Fibroblast of lung (primary cell): Measurements from ENCODE around the gene NUP93. TPM values are rescaled to one million over a fixed set of nuclear protein-coding genes. Genes with fewer than 3 reads are reported as not detected.
A peak's percentile ranks its signal among the peaks of the same experiment; 100 is the strongest.
"Not testable (repeated sequence)": the region's sequence is repeated elsewhere in the genome, so short reads cannot be mapped to it uniquely, and the experiment has no call there.

ENCODE experiments used
- DNase-seq, 2 donors: peaks; one replicate each; pipeline versions ENCODE4 v3.0.0 to v3.0.0-alpha.2; 2010; ENCODE audit warnings: low read depth in 2 of 2
- H2AFZ ChIP-seq: 2 replicates; pipeline ENCODE4 v1.5.1; 2012; ENCODE audit warnings: low read length, control low read depth, inconsistent platforms
- H3K27ac ChIP-seq: 2 replicates; pipeline ENCODE4 v1.5.1; 2011; ENCODE audit warnings: low read length, control low read depth; ENCODE audit not compliant: insufficient read depth
- H3K27me3 ChIP-seq: 2 replicates; pipeline ENCODE4 v1.5.1; 2011; ENCODE audit warnings: mild to moderate bottlenecking, low read length; ENCODE audit not compliant: control insufficient read depth, insufficient read depth
- H3K36me3 ChIP-seq: 2 replicates; pipeline ENCODE4 v1.5.1; 2011; ENCODE audit warnings: low read length; ENCODE audit not compliant: control insufficient read depth, insufficient read depth
- H3K4me1 ChIP-seq: 2 replicates; pipeline ENCODE4 v1.5.1; 2011; ENCODE audit warnings: low read length; ENCODE audit not compliant: control insufficient read depth, insufficient read depth; ENCODE audit errors: extremely low read depth
- H3K4me2 ChIP-seq: 2 replicates; pipeline ENCODE4 v1.5.1; 2011; ENCODE audit warnings: low read length, control low read depth; ENCODE audit not compliant: insufficient read depth; ENCODE audit errors: extremely low read depth
- H3K4me3 ChIP-seq, 4 experiments: fragments of 200-600 bp in 1 of 4; sonication (generic) in 1 of 4; replicated peaks in 1 of 4; 2 replicates each; pipeline ENCODE4 v1.5.1; 2011 to 2016; ENCODE audit warnings: low read length in 4 of 4, low read depth in 3 of 4, mild to moderate bottlenecking in 3 of 4, control low read depth in 2 of 4, inconsistent platforms in 1 of 4, mixed read lengths in 1 of 4; ENCODE audit not compliant: insufficient read depth in 1 of 4; ENCODE audit errors: control extremely low read depth in 1 of 4
- H3K79me2 ChIP-seq: 2 replicates; pipeline ENCODE4 v1.5.1; 2012; ENCODE audit warnings: mild to moderate bottlenecking, low read length, inconsistent platforms; ENCODE audit not compliant: control insufficient read depth, insufficient read depth
- H3K9ac ChIP-seq: 2 replicates; pipeline ENCODE4 v1.5.1; 2011; ENCODE audit warnings: mild to moderate bottlenecking, low read length, control low read depth; ENCODE audit not compliant: insufficient read depth
- H3K9me3 ChIP-seq: 2 replicates; pipeline ENCODE4 v1.5.1; 2012; ENCODE audit warnings: low read depth, low read length; ENCODE audit not compliant: control insufficient read depth, insufficient read depth
- H4K20me1 ChIP-seq: 2 replicates; pipeline ENCODE4 v1.5.1; 2011; ENCODE audit warnings: low read length; ENCODE audit not compliant: control insufficient read depth, insufficient read depth; ENCODE audit errors: extremely low read depth
- CTCF ChIP-seq, 2 donors: IDR thresholded peaks in 1 of 2; conservative IDR thresholded peaks in 1 of 2; 1 replicate in 1 of 2; 2 replicates in 1 of 2; pipeline ENCODE4 v1.5.1; 2011 to 2012; ENCODE audit warnings: low read length in 2 of 2, control low read depth in 1 of 2, inconsistent platforms in 1 of 2, low read depth in 1 of 2, mild to moderate bottlenecking in 1 of 2
- EZH2 ChIP-seq: IDR thresholded peaks from 2 replicates; pipeline ENCODE4 v1.5.1; 2012; ENCODE audit warnings: low read length, control low read depth, mild to moderate bottlenecking; ENCODE audit errors: missing control alignments
- polyA plus RNA-seq, 2 donors: library from polyadenylated mRNA; depleted of rRNA in 1 of 2; stranded (reverse) in 1 of 2; unstranded in 1 of 2; fragments of >200 nt; gene quantifications; 2 replicates each; pipeline ENCODE4 v1.2.1, GENCODE V29; 2011 to 2012; ENCODE audit warnings: missing spikeins in 1 of 2
- total RNA-seq: library from RNA; depleted of rRNA; stranded (reverse); fragments of >200 nt; gene quantifications from 2 replicates; pipeline ENCODE4 v1.2.1, GENCODE V29; 2014

NUP93 gene
- total and polyA plus RNA-seq, 2 donors (not counting 1 experiment from before 2014, with no cell fraction given), result 37.6 to 42.9 TPM

GRCh38 chr16:56801762-56802161, 71.8 kb downstream of the NUP93 start:
- no peaks in the 10 kb centered on the region for H3K27me3 ChIP-seq
- H3K9me3 ChIP-seq, result no peaks in the 10 kb centered on the region
- no peak overlapping the region for H3K4me2 ChIP-seq
- no peaks in the 10 kb centered on the region for H3K4me1 ChIP-seq
- no peaks in the 10 kb centered on the region for H3K79me2 ChIP-seq
- no peak overlapping the region for H3K4me3 ChIP-seq
- no peak overlapping the region for H3K27ac ChIP-seq
- no peak overlapping the region for H3K9ac ChIP-seq
- H2AFZ ChIP-seq, result no peak overlapping the region
- DNase-seq, result no peak
- no peak for TF ChIP-seq EZH2
- no peak for TF ChIP-seq CTCF (conservative IDR thresholded peaks at IDR 0.05 in 1 of 2, IDR thresholded peaks at IDR 0.05 in 1 of 2; ENCODE audit: low read depth in 1 of 2, low read length in 2 of 2)
- no peaks in the 10 kb centered on the region for H3K36me3 ChIP-seq
- H4K20me1 ChIP-seq, result no peaks in the 10 kb centered on the region

GRCh38 chr16:56807011-56807675, 77.2 kb downstream of the NUP93 start:
- Histone ChIP-seq H3K9ac (no peak overlapping the region), H3K36me3 (no peaks in the 10 kb centered on the region), H3K27me3 (no peaks in the 10 kb centered on the region), H3K4me3 (no peak overlapping the region), H3K4me2 (no peak overlapping the region), H3K9me3 (no peaks in the 10 kb centered on the region), H3K4me1 (no peaks in the 10 kb centered on the region), H2AFZ (no peak overlapping the region), H4K20me1 (no peaks in the 10 kb centered on the region), H3K79me2 (no peaks in the 10 kb centered on the region), H3K27ac (no peak overlapping the region)
- DNase-seq, result peak; percentile 58 to 80
- no peak for TF ChIP-seq EZH2
- no peak for TF ChIP-seq CTCF (conservative IDR thresholded peaks at IDR 0.05 in 1 of 2, IDR thresholded peaks at IDR 0.05 in 1 of 2; ENCODE audit: low read depth in 1 of 2, low read length in 2 of 2)

GRCh38 chr16:56807676-56808067, 77.7 kb downstream of the NUP93 start:
- H3K9ac ChIP-seq, H3K79me2 ChIP-seq, H3K36me3 ChIP-seq, H2AFZ ChIP-seq, H3K27ac ChIP-seq, H4K20me1 ChIP-seq, H3K4me3 ChIP-seq, H3K9me3 ChIP-seq, H3K4me1 ChIP-seq, H3K27me3 ChIP-seq, DNase-seq, H3K4me2 ChIP-seq: not testable (repeated sequence)
